GM12891 (cell line): Measurements from ENCODE around the gene PLCB1.

Experiments
- PAX5 ChIP-seq: IDR thresholded peaks from 2 replicates; pipeline ENCODE4 v1.6.1; 2011; ENCODE audit warnings: low read length, moderate library complexity, mild to moderate bottlenecking; ENCODE audit not compliant: insufficient read depth, severe bottlenecking
- POLR2A ChIP-seq: IDR thresholded peaks from 2 replicates; pipeline ENCODE4 v1.6.1; 2011; ENCODE audit warnings: low read depth, low read length, control low read depth
- POLR2AphosphoS5 ChIP-seq: IDR thresholded peaks from 2 replicates; pipeline ENCODE4 v1.6.1; 2011; ENCODE audit warnings: low read depth, low read length, control low read depth
- POU2F2 ChIP-seq: IDR thresholded peaks from 2 replicates; pipeline ENCODE4 v1.6.1; 2011; ENCODE audit warnings: low read depth, mild to moderate bottlenecking, control low read depth, low read length, moderate library complexity
- TAF1 ChIP-seq: IDR thresholded peaks from 2 replicates; pipeline ENCODE4 v1.6.1; 2011; ENCODE audit warnings: low read depth, low read length, control low read depth

DNA sequence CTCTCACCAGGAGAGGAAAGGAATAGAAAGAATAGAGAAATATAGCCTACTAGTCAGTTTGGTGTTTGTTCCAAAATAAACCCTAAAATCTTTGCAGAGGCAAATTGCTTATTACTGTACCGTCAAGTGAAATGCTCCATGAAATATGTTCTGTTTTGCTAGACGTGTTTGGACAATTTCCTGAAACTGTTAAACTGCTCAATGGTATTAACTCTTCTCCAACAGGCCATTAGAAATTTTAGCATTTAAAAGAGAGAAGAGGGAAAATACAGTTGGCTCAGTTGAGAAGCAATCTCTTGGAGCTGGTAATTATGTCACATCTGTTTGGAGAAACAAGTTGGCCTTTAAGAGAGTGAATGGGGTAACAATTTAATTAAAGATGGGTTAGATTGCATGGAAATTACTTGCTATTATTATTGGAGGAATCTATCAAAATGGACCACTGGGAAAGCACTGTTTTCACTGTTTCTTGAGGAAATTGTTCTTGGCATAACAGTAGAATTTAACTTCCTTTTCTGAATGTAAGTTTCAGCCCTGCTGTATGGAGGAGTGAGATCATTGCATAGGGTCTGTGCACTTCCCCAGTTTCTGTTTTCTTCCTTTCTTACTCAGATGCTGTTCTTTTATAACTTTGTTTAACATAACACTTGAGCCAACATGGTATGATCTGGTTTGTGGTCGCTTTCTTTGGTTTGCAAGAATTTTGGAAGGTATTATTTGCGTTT is 373.6 kb downstream of the PLCB1 start:
- TF ChIP-seq POLR2AphosphoS5 (no peak), POLR2A (no peak), TAF1 (no peak), POU2F2 (no peak), PAX5 (no peak)
